B cell (primary cell): ENCODE results near the gene SH3TC1.

Source experiments
- EZH2 ChIP-seq: IDR thresholded peaks from 2 replicates; pipeline ENCODE4 v1.6.1; 2012; ENCODE audit warnings: borderline replicate concordance, low read depth, mild to moderate bottlenecking, moderate library complexity, low read length; ENCODE audit not compliant: insufficient read depth, poor library complexity, severe bottlenecking
- TF ChIP-seq, protein P1 (sequence below): fragments of 200-600 bp; IDR thresholded peaks from one replicate; pipeline ENCODE4 v1.8.0; 2022; ENCODE audit warnings: antibody characterized with exemption, mild to moderate bottlenecking

DNA sequence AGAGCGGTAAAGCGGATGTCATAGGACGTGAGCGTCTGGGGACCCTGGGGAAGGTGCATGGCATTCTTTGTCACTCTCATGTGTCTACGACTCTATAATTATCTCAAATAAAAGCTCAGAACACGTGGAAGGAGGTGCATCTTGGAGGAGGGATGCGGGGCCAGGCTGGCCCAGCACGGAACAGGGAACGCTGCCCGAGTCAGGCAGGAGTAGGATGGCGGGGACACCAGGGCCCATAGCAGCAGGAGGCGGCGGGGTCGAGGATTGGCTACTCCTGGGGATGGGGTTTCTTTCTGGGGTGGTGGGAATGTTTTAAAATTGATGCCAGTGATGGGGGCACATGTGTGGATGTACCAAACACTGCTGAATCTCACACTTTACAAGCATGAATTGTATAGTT is 65.0 kb downstream of the SH3TC1 start:
- TF ChIP-seq, protein P1, sequence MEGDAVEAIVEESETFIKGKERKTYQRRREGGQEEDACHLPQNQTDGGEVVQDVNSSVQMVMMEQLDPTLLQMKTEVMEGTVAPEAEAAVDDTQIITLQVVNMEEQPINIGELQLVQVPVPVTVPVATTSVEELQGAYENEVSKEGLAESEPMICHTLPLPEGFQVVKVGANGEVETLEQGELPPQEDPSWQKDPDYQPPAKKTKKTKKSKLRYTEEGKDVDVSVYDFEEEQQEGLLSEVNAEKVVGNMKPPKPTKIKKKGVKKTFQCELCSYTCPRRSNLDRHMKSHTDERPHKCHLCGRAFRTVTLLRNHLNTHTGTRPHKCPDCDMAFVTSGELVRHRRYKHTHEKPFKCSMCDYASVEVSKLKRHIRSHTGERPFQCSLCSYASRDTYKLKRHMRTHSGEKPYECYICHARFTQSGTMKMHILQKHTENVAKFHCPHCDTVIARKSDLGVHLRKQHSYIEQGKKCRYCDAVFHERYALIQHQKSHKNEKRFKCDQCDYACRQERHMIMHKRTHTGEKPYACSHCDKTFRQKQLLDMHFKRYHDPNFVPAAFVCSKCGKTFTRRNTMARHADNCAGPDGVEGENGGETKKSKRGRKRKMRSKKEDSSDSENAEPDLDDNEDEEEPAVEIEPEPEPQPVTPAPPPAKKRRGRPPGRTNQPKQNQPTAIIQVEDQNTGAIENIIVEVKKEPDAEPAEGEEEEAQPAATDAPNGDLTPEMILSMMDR: no peak
- no peak for TF ChIP-seq EZH2
